ENCODE data around the gene ABCC4. TPM values are rescaled to one million over a fixed set of nuclear protein-coding genes. Genes with fewer than 3 reads are reported as not detected.
A peak's percentile ranks its signal among the peaks of the same experiment; 100 is the strongest.

Gene ABCC4
- total and polyA plus RNA-seq, 9 of the 15 experiments (the other 6 are each of a cell fraction or from before 2014, with no cell fraction given), result 9.4 to 46.1 (median 25.4) TPM

- TF ChIP-seq L3MBTL2 (IDR thresholded peaks at IDR 0.05), result no peak
- no peak for TF ChIP-seq FOXA3 (CRISPR knock-in tag; conservative IDR thresholded peaks at IDR 0.05 in 1 of 2, IDR thresholded peaks at IDR 0.05 in 1 of 2)
- peak; percentile 68 for TF ChIP-seq CBFA2T3 (IDR thresholded peaks at IDR 0.05)
- no peak for TF ChIP-seq PML (IDR thresholded peaks at IDR 0.05; ENCODE audit: low read length)
- TF ChIP-seq FOXJ2 (tag; IDR thresholded peaks at IDR 0.05), result no peak
- no peak for TF ChIP-seq SAP30 (IDR thresholded peaks at IDR 0.05; ENCODE audit: borderline replicate concordance, insufficient read depth, low read depth, low read length, poor library complexity, severe bottlenecking)
- no peak for TF ChIP-seq ILF3 (IDR thresholded peaks at IDR 0.05; ENCODE audit: borderline replicate concordance)
- no peak for TF ChIP-seq ZNF324 (CRISPR knock-in tag; IDR thresholded peaks at IDR 0.05)
- no peak for TF ChIP-seq ZNF507 (tag; conservative IDR thresholded peaks at IDR 0.05)
- peak; percentile 45; the same call in 1 of the 2 replicates for TF ChIP-seq DPF2 (IDR thresholded peaks at IDR 0.05)
- TF ChIP-seq SAFB (IDR thresholded peaks at IDR 0.05; ENCODE audit: borderline replicate concordance, low read depth, low read length), result no peak
- TF ChIP-seq SIRT6 (IDR thresholded peaks at IDR 0.05; ENCODE audit: low read depth, low read length), result no peak
- no peak for TF ChIP-seq NR2F6 (CRISPR knock-in tag; IDR thresholded peaks at IDR 0.05)
- no peak for TF ChIP-seq TGIF2 (CRISPR knock-in tag; IDR thresholded peaks at IDR 0.05)
- no peak for TF ChIP-seq REST (IDR thresholded peaks at IDR 0.05; ENCODE audit: borderline replicate concordance)
- no peak for TF ChIP-seq REST (CRISPR knock-in tag; IDR thresholded peaks at IDR 0.05; ENCODE audit: low read depth)
- peak; percentile 37; the same call in 1 of the 2 replicates for TF ChIP-seq CTBP1 (IDR thresholded peaks at IDR 0.05; ENCODE audit: borderline replicate concordance)
- no peak for TF ChIP-seq ZHX1 (conservative IDR thresholded peaks at IDR 0.05; ENCODE audit: low read length)
- TF ChIP-seq SIN3A (IDR thresholded peaks at IDR 0.05; ENCODE audit: borderline replicate concordance in 2 of 2, control insufficient read depth in 1 of 2, low read depth in 2 of 2, low read length in 2 of 2), result no peak
These were observed 92.1 kb downstream of the ABCC4 start (continued) for GRCh38 chr13:95209109-95209508.

Measured in K562 (cell line).